ENCODE results near the gene WASL.

The WASL gene

GRCh38 chr7:123690550-123690949 lies 58.3 kb downstream of the WASL start:
- DNase-seq (ENCODE audit: low spot score), result no peak

DNA sequence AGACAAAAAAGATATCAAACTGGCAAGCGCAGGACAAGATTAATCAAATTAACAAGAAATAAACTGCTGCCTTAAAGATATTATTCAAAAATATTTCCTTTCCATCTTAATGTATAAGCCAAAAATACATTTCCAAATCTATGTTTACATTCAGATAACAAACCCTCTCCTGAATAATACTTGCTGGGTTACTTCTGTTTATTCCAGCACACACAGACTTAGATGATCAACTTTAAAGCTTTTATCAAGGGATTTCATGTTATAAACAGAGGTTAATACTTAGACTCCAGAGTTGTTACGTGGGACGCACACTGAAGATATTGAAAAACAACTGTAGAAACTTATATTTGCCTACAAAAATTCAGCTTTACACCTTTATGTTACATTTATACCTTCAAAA lies 59.6 kb downstream of the WASL start:
- DNase-seq (ENCODE audit: low spot score), result no peak

DNA sequence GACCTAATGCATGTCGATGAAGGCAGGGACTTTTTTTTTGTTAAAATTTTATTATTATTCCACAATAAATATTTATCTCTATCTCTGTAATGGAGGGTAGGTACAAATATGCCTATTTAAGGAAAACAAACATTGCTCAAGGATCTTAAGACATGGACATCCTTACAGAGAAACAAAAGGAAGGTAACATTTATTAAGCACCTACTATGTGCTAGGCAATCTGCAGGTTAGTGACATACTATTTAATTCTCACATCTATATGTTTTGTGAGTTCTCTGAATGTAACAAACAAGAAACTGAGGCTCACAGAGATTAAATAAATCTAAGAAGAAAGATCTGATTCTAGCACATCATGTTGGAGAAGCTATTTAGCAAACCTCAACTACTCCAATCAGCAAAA lies 61.1 kb downstream of the WASL start:
- no peak for DNase-seq (ENCODE audit: low spot score)

- DNase-seq (ENCODE audit: low spot score), result no peak
Measured at GRCh38 chr7:123687161-123687560, 61.6 kb downstream of the WASL start.

GRCh38 chr7:123682690-123683089 lies 66.1 kb downstream of the WASL start:
- DNase-seq (ENCODE audit: low spot score), result peak; percentile 41

DNA sequence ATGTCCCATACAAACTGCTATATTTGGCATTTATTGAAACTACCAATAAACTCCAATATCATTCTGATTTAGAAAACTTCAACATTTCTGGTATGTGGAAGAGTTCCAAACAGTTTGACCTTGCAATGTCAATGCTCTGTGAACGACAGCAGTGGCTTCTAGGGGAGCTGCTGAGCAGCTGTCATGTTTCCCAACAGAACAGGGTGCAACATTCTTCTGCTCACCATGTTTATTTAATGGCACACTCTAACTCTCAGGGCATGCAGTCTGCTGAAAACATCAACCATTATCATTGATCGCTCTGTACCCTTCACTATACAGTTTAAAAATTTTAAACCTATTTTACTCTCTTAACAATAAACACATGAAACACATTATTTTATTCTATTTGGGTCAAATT lies 67.2 kb downstream of the WASL start:
- DNase-seq (ENCODE audit: low spot score), result no peak

DNA sequence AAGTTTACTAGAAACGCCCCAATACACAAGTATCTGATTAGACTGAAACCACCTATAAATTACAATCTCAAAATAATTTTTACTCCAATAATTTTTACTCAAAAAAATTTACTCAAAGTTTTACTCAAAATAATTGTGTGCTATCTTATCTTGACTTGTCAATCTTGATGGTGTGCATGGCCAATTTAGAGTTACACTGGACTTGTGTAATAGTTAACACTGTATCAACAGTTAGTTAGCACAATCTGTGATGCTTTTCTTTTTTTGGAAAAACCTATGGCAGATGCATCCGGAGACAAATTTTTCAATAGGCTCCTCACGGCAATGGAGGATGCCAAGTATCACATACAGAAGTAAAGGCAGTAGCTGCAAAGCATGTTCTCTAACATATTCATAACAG lies 68.2 kb downstream of the WASL start:
- DNase-seq (ENCODE audit: low spot score), result no peak

- no peak for DNase-seq (ENCODE audit: low spot score)
Measured at GRCh38 chr7:123679614-123680013, 69.2 kb downstream of the WASL start.

DNA sequence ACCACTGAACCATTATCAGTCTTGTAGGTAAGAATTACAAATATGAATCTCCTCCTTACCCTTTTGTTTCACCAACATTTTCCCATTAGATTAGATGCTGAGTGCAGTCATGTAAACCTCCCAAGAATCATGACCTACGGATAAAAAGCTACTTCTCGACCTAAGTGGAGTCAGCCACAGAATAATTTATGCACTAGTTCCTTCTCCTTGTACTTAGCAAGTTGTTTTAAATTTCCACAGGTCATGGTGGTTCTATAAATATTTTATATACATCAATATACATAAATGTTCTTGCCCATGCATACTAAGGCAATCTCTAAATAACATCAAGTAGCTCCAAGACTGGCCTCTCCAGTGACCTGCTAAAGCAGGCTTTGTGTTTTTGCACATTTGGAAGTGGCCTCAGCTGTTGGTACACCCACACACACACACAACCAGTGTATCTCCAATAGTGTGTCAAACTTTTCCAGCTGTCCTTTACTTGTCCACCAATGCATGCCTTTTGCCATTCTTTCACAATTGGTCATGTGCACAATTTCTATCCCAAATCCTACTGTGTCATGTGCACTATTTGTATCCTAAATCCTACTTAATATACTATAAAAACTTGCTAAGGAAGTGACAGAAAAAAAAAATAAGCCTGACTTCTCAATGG lies 71.6 kb downstream of the WASL start:
- DNase-seq (ENCODE audit: low spot score), result no peak

- no peak for DNase-seq (ENCODE audit: low spot score)
Measured at GRCh38 chr7:123675181-123675473, 73.7 kb downstream of the WASL start.

GRCh38 chr7:123674399-123675180 lies 74.2 kb downstream of the WASL start:
- DNase-seq (ENCODE audit: low spot score), result no peak

GRCh38 chr7:123673752-123674398 lies 74.9 kb downstream of the WASL start:
- DNase-seq (ENCODE audit: low spot score), result no peak

DNA sequence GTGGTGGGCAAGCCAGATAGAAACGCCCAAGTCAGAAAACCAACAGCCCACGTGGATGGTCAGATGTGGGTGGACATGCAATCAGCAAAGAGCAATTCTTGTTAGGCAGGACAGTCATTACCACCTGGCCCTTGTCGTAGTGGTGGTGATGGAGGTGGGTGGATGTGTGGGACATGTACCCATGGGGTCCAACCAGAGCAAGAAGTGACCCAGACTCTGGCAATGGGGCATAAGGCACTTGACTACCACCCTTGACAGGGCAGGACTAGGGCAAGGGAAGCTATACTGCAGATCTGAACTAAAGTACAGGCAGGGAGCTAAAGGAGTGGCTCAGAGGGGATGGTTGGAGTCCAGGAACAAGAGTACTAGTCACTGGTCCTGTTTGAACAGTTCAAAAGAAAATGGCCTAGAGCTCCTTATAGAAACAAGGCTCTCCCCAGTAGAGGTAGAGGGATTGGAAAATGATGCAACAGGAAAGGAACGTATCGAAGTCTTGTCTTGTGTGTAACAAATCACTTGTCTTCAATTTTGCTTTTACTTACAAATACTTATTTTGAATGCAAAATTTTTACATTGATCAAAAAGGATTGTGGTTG lies 75.6 kb downstream of the WASL start:
- no peak for DNase-seq (ENCODE audit: low spot score)

DNA sequence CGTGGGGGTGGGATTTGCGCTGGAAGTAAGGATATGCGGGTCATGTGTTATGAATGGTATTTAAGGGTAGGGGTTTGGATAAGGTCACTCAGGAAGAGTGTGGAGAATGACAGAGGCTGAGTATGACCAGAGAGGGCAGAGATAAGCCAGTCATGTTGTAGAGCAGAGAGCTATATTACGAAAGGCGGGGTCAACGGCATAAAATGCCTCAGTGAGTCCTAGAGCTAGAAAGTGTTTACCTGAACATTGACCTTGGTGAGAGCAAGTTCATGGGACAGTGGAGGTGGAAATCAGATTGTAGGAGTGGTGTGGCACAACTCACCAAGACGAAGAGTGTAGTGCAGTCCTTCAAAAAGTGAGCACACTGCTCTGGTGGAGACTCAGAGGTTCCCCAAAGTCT lies 79.3 kb downstream of the WASL start:
- no peak for DNase-seq (ENCODE audit: low spot score)

DNA sequence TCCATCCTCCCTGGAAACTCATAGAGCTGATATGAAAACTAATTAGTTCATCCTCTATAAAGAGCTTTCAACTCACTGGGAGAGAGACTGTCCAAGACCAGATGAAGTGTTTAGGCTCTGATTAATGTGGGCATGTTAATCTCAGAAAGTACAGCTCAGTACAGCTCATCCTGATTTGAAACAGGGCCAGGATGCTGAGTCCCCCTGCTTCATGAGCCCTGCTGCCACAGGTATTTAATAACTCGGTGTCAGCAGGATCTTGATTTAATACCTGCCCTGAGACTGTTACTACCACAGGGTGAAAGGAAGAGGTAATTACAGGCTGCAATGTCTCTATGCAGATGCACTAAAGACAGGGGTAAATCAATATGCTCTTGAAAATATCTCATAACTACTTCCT lies 82.3 kb downstream of the WASL start:
- peak; percentile 75 for DNase-seq (ENCODE audit: low spot score)

- DNase-seq (ENCODE audit: low spot score), result no peak
Measured at GRCh38 chr7:123665896-123666295, 82.9 kb downstream of the WASL start.

DNA sequence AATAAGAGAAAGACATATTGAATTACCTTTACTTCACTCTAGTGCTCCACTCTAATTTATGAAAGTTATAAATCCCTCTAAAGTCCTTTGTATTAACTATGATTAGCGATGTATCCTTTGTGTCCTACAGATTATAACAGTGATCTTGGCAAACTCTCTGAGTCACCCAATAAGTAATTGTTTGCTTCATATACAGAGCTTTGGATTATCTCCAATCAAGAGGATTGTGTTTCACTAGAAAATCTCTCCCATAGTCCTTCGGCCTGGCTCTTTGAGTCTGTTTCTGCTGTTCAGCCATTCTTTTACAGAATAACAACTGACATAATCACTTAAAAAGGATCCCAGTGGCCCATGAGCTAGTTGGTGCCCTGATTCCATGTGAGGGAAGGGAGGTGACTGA lies 83.6 kb downstream of the WASL start:
- DNase-seq (ENCODE audit: low spot score), result peak; percentile 55

DNA sequence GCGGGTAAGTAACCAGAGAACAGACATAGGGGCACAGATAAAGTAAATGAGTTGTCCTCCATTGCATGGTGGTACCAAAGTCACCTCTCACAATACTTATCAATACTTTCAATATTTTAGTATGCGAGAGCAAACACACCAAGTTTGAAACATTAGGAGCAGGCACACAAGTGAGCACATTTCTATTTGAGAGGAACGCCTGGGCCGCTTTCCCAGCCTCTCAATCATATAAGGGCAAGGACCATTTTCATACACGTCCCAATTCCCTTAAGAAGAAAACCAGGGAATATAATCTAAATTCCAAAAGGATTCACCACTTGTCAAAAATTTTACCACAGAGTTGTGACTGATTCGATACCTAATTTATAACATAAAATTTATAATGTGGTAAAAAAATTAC lies 85.6 kb downstream of the WASL start:
- no peak for DNase-seq (ENCODE audit: low spot score)

- no peak for DNase-seq (ENCODE audit: low spot score)
Measured at GRCh38 chr7:123662755-123663154, 86.0 kb downstream of the WASL start.

DNA sequence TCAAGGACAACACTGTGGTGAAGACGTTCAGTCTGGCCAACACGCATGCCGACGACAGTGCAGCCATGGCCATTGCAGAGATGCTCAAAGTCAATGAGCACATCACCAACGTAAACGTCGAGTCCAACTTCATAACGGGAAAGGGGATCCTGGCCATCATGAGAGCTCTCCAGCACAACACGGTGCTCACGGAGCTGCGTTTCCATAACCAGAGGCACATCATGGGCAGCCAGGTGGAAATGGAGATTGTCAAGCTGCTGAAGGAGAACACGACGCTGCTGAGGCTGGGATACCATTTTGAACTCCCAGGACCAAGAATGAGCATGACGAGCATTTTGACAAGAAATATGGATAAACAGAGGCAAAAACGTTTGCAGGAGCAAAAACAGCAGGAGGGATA lies 86.5 kb downstream of the WASL start:
- DNase-seq (ENCODE audit: low spot score), result no peak

- no peak for DNase-seq (ENCODE audit: low spot score)
Measured at GRCh38 chr7:123661765-123662164, 87.0 kb downstream of the WASL start.

DNA sequence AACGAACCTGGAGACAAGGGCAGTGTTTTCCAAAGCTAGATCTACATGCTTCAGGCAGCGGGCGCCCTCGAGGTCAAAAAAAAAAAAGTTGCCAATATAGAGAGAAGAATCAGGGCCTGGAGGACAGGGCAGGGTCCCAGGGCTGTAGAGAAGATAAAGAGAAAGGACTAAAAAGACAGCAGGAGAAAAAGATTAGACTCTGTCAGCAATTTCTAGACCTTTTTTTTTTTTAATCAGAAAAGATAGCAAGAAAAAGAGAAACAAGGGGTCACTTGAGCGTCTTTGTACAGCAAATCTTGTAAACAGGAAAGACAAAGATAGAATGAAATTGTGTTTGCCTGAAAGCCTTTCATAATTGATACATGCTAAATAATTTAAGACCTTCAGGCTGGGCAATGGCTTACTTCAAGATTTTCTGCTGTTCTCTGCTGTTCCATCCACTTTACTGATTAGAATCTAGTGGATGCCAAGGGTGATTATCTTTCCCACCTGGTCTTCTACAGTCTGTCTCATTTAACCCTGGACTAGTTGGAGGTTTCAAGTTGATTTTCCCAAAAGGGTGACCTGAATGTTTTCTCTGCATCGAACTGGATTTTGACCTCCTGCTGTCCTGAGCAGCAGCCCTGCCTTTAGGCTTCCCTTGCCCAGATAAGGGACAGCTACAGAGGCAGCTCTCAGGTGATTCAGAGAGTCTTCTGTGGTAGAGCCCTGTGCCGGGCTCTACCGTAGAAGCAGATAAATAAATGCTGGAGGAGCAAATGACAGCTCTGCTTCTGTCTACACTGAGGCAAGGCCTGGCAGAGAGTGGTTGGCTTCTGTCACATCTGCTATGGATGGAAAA lies 88.1 kb downstream of the WASL start:
- peak; percentile 55 for DNase-seq (ENCODE audit: low spot score)

All from D341Med (cell line).